Measurements from ENCODE around the gene ZNF362. TPM values are rescaled to one million over a fixed set of nuclear protein-coding genes. Genes with fewer than 3 reads are reported as not detected.

The ZNF362 gene
- total RNA-seq, 1 experiment from 2014 or later: 26.9 TPM

DNA sequence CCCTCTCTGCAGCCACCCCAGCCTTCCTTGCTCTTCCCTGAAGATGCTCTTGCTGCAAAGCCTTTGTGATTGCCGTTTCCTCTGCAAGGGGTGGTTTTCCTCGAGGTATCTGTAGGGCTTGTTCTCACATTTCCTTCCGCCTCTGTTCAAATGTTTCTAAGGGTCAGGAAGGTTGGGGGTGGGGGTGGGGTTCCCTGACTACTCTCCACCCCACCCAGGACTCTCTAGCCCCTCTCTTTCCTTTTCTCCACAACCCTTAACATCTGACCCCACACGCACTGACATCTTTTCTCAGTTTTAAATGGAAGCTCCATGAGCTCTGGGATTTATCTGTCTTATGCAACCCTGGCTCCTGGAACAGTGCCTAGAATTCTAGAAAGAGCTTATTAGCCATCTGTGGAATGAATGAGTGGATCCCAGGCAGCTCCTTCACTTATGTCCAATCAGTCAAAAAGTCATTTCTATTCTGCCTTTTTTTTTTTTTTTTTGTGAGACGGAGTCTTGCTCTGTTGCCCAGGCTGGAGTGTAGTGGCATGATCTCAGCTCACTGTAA is 27.3 kb upstream of the ZNF362 start:
- H3K36me3 ChIP-seq (ENCODE audit: control insufficient read depth, insufficient read depth, low read length): no peaks in the 10 kb centered on the region
- Mint-ChIP-seq H3K27ac (ENCODE audit: unreplicated experiment) (no peak overlapping the region), H3K4me3 (ENCODE audit: unreplicated experiment) (no peak overlapping the region), H3K36me3 (ENCODE audit: insufficient read depth, unreplicated experiment) (no peaks in the 10 kb centered on the region), H3K9me3 (ENCODE audit: unreplicated experiment) (peaks cover 15% of the 10 kb centered on the region), H3K27me3 (ENCODE audit: insufficient read depth, unreplicated experiment) (no peaks in the 10 kb centered on the region), H3K4me1 (ENCODE audit: low read depth, unreplicated experiment) (no peaks in the 10 kb centered on the region)
- BruUV-seq (replicated peaks): no TSS peak
- no peak overlapping the region for H3K4me3 ChIP-seq (ENCODE audit: low read depth, low read length)
- TF ChIP-seq, protein P1, sequence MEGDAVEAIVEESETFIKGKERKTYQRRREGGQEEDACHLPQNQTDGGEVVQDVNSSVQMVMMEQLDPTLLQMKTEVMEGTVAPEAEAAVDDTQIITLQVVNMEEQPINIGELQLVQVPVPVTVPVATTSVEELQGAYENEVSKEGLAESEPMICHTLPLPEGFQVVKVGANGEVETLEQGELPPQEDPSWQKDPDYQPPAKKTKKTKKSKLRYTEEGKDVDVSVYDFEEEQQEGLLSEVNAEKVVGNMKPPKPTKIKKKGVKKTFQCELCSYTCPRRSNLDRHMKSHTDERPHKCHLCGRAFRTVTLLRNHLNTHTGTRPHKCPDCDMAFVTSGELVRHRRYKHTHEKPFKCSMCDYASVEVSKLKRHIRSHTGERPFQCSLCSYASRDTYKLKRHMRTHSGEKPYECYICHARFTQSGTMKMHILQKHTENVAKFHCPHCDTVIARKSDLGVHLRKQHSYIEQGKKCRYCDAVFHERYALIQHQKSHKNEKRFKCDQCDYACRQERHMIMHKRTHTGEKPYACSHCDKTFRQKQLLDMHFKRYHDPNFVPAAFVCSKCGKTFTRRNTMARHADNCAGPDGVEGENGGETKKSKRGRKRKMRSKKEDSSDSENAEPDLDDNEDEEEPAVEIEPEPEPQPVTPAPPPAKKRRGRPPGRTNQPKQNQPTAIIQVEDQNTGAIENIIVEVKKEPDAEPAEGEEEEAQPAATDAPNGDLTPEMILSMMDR (IDR thresholded peaks at IDR 0.05; ENCODE audit: insufficient read depth in 1 of 2, low read depth in 1 of 2, low read length in 1 of 2, severe bottlenecking in 1 of 2, unreplicated experiment in 1 of 2): no peak
- H3K4me1 ChIP-seq: no peaks in the 10 kb centered on the region
- CTCF ChIA-PET: no interaction called here
- H3K9me3 ChIP-seq: peaks cover 4% of the 10 kb centered on the region; the same call in 1 of the 2 replicates
- no peak for DNase-seq
- intact Hi-C loops (cut with micrococcal nuclease; ENCODE audit: unreplicated experiment): no loop called here
- H3K27me3 ChIP-seq (replicated peaks; ENCODE audit: control insufficient read depth, insufficient read depth, low read length): no peaks in the 10 kb centered on the region
- POLR2A ChIA-PET: no interaction called here

DNA sequence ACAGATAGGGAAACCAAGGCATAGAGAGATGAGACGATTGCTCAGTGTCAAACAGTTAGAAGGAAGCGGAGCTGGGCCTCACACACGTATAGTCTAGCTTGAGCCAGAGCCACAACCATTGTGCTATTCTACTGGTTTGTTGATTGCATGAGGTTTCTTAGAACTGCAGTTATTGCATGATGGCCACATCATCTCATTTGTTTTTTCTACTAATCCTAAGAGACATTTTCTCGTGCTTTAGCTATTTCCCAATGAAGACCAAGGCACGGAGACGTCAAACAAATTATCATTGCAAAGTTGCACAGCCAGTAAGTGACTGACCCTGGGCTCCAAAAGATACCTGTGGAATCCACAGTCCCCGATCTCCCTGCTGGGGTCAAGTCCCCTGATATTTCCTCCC is 25.1 kb upstream of the ZNF362 start:
- no peak overlapping the region for H3K4me3 Mint-ChIP-seq (ENCODE audit: unreplicated experiment)
- H3K4me3 ChIP-seq (ENCODE audit: low read depth, low read length): no peak overlapping the region

DNA sequence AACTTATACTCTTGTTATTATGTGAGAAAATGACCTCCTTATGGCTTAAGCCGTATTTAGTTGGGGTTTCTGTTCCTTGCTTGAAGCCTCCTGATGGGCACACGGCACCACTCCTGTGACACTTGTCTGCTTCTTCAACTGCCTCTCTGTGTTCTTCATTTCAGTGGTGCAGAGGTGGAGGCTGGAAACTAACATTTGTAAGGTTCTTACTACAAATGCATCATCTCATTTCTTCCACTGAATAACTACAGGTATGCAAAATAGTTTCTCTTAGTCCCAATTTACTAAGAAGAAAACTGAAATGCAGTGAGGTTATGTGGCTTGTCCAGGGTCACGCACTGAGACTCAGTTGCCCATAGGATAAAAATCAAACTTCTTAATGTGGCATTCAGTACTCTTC is 23.6 kb upstream of the ZNF362 start:
- ChIA-PET CTCF (no interaction called here), POLR2A (no interaction called here)
- no peaks in the 10 kb centered on the region for H3K36me3 ChIP-seq (ENCODE audit: control insufficient read depth, insufficient read depth, low read length)
- no peaks in the 10 kb centered on the region for H3K36me3 Mint-ChIP-seq (ENCODE audit: insufficient read depth, unreplicated experiment)
- H3K4me3 ChIP-seq (ENCODE audit: low read depth, low read length): no peak overlapping the region
- H3K9me3 Mint-ChIP-seq (ENCODE audit: unreplicated experiment): no peaks in the 10 kb centered on the region
- intact Hi-C loops (cut with micrococcal nuclease; ENCODE audit: unreplicated experiment): no loop called here
- no peaks in the 10 kb centered on the region for H3K9me3 ChIP-seq
- peaks cover 19% of the 10 kb centered on the region for H3K4me1 ChIP-seq
- no peaks in the 10 kb centered on the region for H3K27me3 ChIP-seq (replicated peaks; ENCODE audit: control insufficient read depth, insufficient read depth, low read length)
- BruUV-seq (replicated peaks): no TSS peak
- H3K27me3 Mint-ChIP-seq (ENCODE audit: insufficient read depth, unreplicated experiment): no peaks in the 10 kb centered on the region
- TF ChIP-seq, protein P1 (IDR thresholded peaks at IDR 0.05; ENCODE audit: insufficient read depth in 1 of 2, low read depth in 1 of 2, low read length in 1 of 2, severe bottlenecking in 1 of 2, unreplicated experiment in 1 of 2): no peak
- peaks cover 15% of the 10 kb centered on the region for H3K4me1 Mint-ChIP-seq (ENCODE audit: low read depth, unreplicated experiment)
- H3K4me3 Mint-ChIP-seq (ENCODE audit: unreplicated experiment): no peak overlapping the region
- DNase-seq: no peak
- no peak overlapping the region for H3K27ac Mint-ChIP-seq (ENCODE audit: unreplicated experiment)

More for the DNA sequence above, 25.1 kb upstream of the ZNF362 start:
- H3K9me3 Mint-ChIP-seq (ENCODE audit: unreplicated experiment): no peaks in the 10 kb centered on the region
- H3K27me3 Mint-ChIP-seq (ENCODE audit: insufficient read depth, unreplicated experiment): no peaks in the 10 kb centered on the region
- ChIA-PET CTCF (no interaction called here), POLR2A (no interaction called here)
- H3K4me1 Mint-ChIP-seq (ENCODE audit: low read depth, unreplicated experiment): peaks cover 15% of the 10 kb centered on the region
- H3K36me3 ChIP-seq (ENCODE audit: control insufficient read depth, insufficient read depth, low read length): no peaks in the 10 kb centered on the region
- no peak overlapping the region for H3K27ac Mint-ChIP-seq (ENCODE audit: unreplicated experiment)
- no peaks in the 10 kb centered on the region for H3K36me3 Mint-ChIP-seq (ENCODE audit: insufficient read depth, unreplicated experiment)
- no TSS peak for BruUV-seq (replicated peaks)
- TF ChIP-seq, protein P1 (IDR thresholded peaks at IDR 0.05; ENCODE audit: insufficient read depth in 1 of 2, low read depth in 1 of 2, low read length in 1 of 2, severe bottlenecking in 1 of 2, unreplicated experiment in 1 of 2): no peak
- peaks cover 19% of the 10 kb centered on the region for H3K4me1 ChIP-seq
- H3K27me3 ChIP-seq (replicated peaks; ENCODE audit: control insufficient read depth, insufficient read depth, low read length): no peaks in the 10 kb centered on the region
- no peak for DNase-seq
- H3K9me3 ChIP-seq: no peaks in the 10 kb centered on the region
- intact Hi-C loops (cut with micrococcal nuclease; ENCODE audit: unreplicated experiment): no loop called here

Measured in Caco-2 (cell line).